Psoas muscle (tissue), 8 donors: Measurements from ENCODE around the gene RIPOR2. TPM values are rescaled to one million over a fixed set of nuclear protein-coding genes. Genes with fewer than 3 reads are reported as not detected.

Source experiments
- ATAC-seq, 4 donors: fragments of 200-7000 bp; cut with Tn5 transposase; one replicate each; pipeline ENCODE4 v1.9.1; 2020; ENCODE audit warnings: moderate library complexity in 3 of 4, mild to moderate bottlenecking in 2 of 4
- DNase-seq, 2 donors: peaks; one replicate each; pipeline ENCODE4 v3.0.0-alpha.2; 2020
- H3K27ac ChIP-seq: fragments of 200-600 bp; one replicate; pipeline ENCODE4 v1.8.0; 2022
- H3K27me3 ChIP-seq, 3 donors: fragments of 200-600 bp in 1 of 3; one replicate each; pipeline versions ENCODE4 v1.6.1 to v1.8.0; 2013 to 2022; ENCODE audit warnings: low read length in 2 of 3, mild to moderate bottlenecking in 2 of 3, moderate library complexity in 1 of 3; ENCODE audit not compliant: insufficient read depth in 3 of 3
- H3K36me3 ChIP-seq, 2 donors: fragments of 200-600 bp in 1 of 2; one replicate each; pipeline versions ENCODE4 v1.6.1 to v1.8.0; 2013 to 2022; ENCODE audit warnings: low read depth in 1 of 2, mild to moderate bottlenecking in 1 of 2, moderate library complexity in 1 of 2; ENCODE audit not compliant: insufficient read depth in 1 of 2
- H3K4me1 ChIP-seq: fragments of 200-600 bp; one replicate; pipeline ENCODE4 v1.8.0; 2022
- H3K4me3 ChIP-seq: fragments of 200-600 bp; one replicate; pipeline ENCODE4 v1.8.0; 2022; ENCODE audit warnings: mild to moderate bottlenecking
- H3K9me3 ChIP-seq: fragments of 200-600 bp; one replicate; pipeline ENCODE4 v1.8.0; 2022
- WGBS, 3 donors: extraction: QIAGEN DNeasy Blood & Tissue Kit; methylation state at CpG; one replicate each; pipeline versions ENCODE4 v1.1.6 to v1.1.7; 2013; 5-methylcytosine and 5-hydroxymethylcytosine counted together
- intact Hi-C, 2 donors: fragments of 100-400 bp; cut with DNase I; formaldehyde crosslinking; loops; one replicate each; pipeline versions ENCODE4 v1.11.0 to v1.14.2; 2022
- polyA plus RNA-seq, 3 donors: library from polyadenylated mRNA; stranded (reverse); fragments of 200-250 nt; gene quantifications; one replicate each; pipeline ENCODE4 v1.2.3, GENCODE V29; 2013
- total RNA-seq, 4 donors: library from RNA; stranded (reverse); fragmentation: NEBNext Ultra II Directional in 2 of 4; extraction: Animal tissue kit (Norgen Biotek cat#: 25700) in 2 of 4; gene quantifications; one replicate each; pipeline versions ENCODE4 v1.2.1 to v1.2.4, GENCODE V29; 2021 to 2023
- TF ChIP-seq, protein P1 (sequence below): fragments of 200-600 bp; IDR thresholded peaks from one replicate; pipeline ENCODE4 v1.8.0; 2022; ENCODE audit warnings: antibody characterized with exemption
- donor health status: healthy with polysubstance abuse.
- donor health status: DM: no; HTN: no; CAD: no; lungs with moderate emphysema.
- donor health status: Bipolar disorder and iron deficiency.
- donor health status: healthy.
- donor health status: DM: yes; HTN: yes; CAD: no.
- donor health status: DM: no; HTN: no; CAD: no.
- donor health status: DM: no; HTN: no; CAD: no.
- donor health status: DM: yes; HTN: yes; CAD: no.

Gene RIPOR2
- total and polyA plus RNA-seq, 7 donors, result 1.3 to 13.2 (median 7.1) TPM

DNA sequence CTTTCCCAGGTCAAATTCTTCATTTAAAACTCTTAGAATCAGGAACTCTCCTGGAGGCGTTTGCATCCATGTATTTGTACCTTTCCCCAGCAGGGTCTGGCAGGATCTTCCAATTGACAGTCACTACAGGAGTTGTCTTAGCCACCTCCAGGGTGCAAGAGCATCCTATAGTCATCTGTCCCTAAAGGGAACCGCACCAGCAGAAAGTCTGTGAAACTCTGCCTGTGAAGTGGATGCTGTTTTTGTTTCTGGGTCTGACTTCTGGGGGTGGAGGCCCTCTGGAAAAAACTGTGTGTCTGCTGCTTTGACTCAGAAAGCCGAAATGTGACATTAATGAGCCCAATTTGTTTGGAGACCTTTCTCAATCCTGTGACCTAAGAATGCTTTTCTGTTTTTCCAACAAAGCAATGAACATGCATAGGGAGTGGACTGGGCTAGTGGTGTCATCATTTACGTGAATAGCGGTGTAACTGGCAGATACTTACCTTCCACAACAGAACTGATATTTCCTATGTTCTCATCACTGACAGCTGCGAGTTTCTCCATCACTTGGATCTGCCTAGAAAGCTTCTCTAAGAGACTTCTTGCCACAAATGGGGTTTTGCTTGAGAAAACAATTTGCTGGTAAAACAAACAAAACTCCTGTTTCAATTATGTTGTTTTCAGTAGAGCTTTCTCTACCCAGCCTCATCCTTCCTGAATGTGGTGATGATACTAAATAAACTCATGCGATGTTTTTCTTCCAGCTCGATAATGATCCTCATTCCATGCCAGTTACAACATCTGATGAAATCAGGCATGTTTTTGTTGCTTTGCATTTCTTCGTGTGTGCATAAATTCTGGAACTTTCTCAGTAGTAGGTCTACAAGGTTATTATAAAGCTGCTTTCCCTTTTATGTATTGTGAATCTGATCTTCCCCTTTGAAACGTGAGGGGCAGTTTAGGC lies 103.7 kb downstream of the RIPOR2 start:
- TF ChIP-seq, protein P1, sequence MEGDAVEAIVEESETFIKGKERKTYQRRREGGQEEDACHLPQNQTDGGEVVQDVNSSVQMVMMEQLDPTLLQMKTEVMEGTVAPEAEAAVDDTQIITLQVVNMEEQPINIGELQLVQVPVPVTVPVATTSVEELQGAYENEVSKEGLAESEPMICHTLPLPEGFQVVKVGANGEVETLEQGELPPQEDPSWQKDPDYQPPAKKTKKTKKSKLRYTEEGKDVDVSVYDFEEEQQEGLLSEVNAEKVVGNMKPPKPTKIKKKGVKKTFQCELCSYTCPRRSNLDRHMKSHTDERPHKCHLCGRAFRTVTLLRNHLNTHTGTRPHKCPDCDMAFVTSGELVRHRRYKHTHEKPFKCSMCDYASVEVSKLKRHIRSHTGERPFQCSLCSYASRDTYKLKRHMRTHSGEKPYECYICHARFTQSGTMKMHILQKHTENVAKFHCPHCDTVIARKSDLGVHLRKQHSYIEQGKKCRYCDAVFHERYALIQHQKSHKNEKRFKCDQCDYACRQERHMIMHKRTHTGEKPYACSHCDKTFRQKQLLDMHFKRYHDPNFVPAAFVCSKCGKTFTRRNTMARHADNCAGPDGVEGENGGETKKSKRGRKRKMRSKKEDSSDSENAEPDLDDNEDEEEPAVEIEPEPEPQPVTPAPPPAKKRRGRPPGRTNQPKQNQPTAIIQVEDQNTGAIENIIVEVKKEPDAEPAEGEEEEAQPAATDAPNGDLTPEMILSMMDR, result no peak
- no peak for DNase-seq
- Histone ChIP-seq H3K9me3 (no peaks in the 10 kb centered on the region), H3K4me1 (no peaks in the 10 kb centered on the region), H3K27ac (no peak overlapping the region), H3K36me3 (peaks cover 0 to 76% of the 10 kb centered on the region in 2 donors), H3K4me3 (no peak overlapping the region), H3K27me3 (no peaks in the 10 kb centered on the region)
- ATAC-seq, result no peak
- intact Hi-C loops, result no loop called here
- 80 to 86% (median 83%) methylated on average over 10 of the region's 10 CpGs for WGBS, 3 donors

GRCh38 chr6:24829657-24830056 lies 106.1 kb downstream of the RIPOR2 start:
- DNase-seq, result no peak
- TF ChIP-seq, protein P1, result no peak
- no peaks in the 10 kb centered on the region for H3K9me3 ChIP-seq
- 92 to 97% (median 94%) methylated on average over 3 of the region's 3 CpGs for WGBS, 3 donors
- H3K4me1 ChIP-seq, result no peaks in the 10 kb centered on the region
- no peak overlapping the region for H3K27ac ChIP-seq
- no peak for ATAC-seq
- no peaks in the 10 kb centered on the region for H3K27me3 ChIP-seq
- intact Hi-C loops, result no loop called here
- H3K36me3 ChIP-seq, result peaks cover 0 to 87% of the 10 kb centered on the region in 2 donors
- no peak overlapping the region for H3K4me3 ChIP-seq

DNA sequence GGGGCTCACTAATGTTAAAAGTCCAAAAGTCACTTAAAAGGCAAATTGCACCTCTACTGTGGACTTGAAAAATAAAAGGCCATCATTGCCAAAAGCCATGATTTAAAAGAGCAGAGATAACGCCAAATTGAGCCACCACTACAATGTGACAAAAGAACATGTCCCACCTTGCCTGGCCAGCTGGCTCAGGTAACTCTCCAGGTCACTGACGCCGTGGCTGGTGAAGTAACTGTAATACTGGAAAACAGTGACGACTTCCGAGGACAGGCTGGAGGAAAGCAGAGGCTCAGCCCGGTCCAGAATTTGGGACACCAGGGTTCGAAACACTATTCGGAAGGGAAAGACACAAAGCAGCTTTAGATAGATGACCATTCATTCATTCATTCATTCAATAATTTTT lies 107.8 kb downstream of the RIPOR2 start:
- 80 to 87% (median 84%) methylated on average over 8 of the region's 8 CpGs for WGBS, 3 donors
- Histone ChIP-seq H3K36me3 (peaks cover 0 to 87% of the 10 kb centered on the region in 2 donors), H3K27me3 (no peaks in the 10 kb centered on the region), H3K4me1 (no peaks in the 10 kb centered on the region), H3K4me3 (no peak overlapping the region), H3K9me3 (no peaks in the 10 kb centered on the region), H3K27ac (no peak overlapping the region)
- TF ChIP-seq, protein P1, result no peak
- intact Hi-C loops, result no loop called here
- no peak for DNase-seq
- ATAC-seq, result no peak

DNA sequence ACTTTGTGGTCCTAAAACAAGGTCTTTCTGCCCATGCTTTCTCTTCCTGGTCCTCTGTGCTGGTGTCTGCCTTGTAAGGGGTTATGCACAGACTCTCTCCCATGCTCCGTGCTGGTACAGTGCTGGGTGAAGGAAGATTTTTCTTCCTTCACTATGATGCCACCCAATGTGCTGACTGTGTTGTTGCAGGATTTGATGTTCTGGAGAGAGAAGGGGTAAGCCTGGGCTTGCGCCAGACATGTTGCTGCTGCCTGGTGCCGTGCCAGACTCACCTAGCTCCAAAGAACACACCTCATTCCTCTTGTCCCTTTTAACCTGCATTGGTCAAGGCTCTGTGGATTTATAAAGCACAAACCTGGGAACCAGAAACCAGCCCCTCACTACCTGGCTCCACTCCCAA lies 108.6 kb downstream of the RIPOR2 start:
- Histone ChIP-seq H3K4me1 (no peaks in the 10 kb centered on the region), H3K4me3 (no peak overlapping the region), H3K27me3 (no peaks in the 10 kb centered on the region), H3K36me3 (peaks cover 0 to 79% of the 10 kb centered on the region in 2 donors), H3K9me3 (no peaks in the 10 kb centered on the region), H3K27ac (no peak overlapping the region)
- DNase-seq (no peak), ATAC-seq (no peak)
- intact Hi-C loops, result no loop called here
- TF ChIP-seq, protein P1, result no peak
- WGBS, 3 donors, result 75 to 83% (median 77%) methylated on average over 3 of the region's 3 CpGs
